Type B pancreatic cell (in vitro differentiated cells): ENCODE results near the gene TRIM4. TPM values are rescaled to one million over a fixed set of nuclear protein-coding genes. Genes with fewer than 3 reads are reported as not detected.
"Not testable (repeated sequence)": the region's sequence is repeated elsewhere in the genome, so short reads cannot be mapped to it uniquely, and the experiment has no call there.

Experiments used
- DNase-seq: peaks from one replicate; pipeline ENCODE4 v3.0.0; 2021; ENCODE audit warnings: mixed read lengths; ENCODE audit not compliant: unreplicated experiment; ENCODE audit errors: extremely low spot score
- H3K27ac Mint-ChIP-seq: 2 replicates; pipeline ENCODE4 v1.8.0; 2021; ENCODE audit warnings: mild to moderate bottlenecking, mixed read lengths
- H3K27me3 Mint-ChIP-seq: 2 replicates; pipeline ENCODE4 v1.8.0; 2021; ENCODE audit warnings: mixed read lengths
- H3K36me3 Mint-ChIP-seq: 2 replicates; pipeline ENCODE4 v1.8.0; 2021; ENCODE audit warnings: mixed read lengths
- H3K4me1 Mint-ChIP-seq: one replicate; pipeline ENCODE4 v1.8.0; 2021; ENCODE audit warnings: mixed read lengths; ENCODE audit not compliant: unreplicated experiment
- H3K4me3 Mint-ChIP-seq: 2 replicates; pipeline ENCODE4 v1.8.0; 2021; ENCODE audit warnings: mild to moderate bottlenecking, mixed read lengths
- H3K9me3 Mint-ChIP-seq: 2 replicates; pipeline ENCODE4 v1.8.0; 2021; ENCODE audit warnings: mixed read lengths
- CTCF ChIP-seq: fragments of 200-600 bp; sonication (generic); conservative IDR thresholded peaks from 2 replicates; pipeline ENCODE4 v1.5.0; 2021; ENCODE audit warnings: antibody characterized with exemption, mild to moderate bottlenecking
- long read RNA-seq: library from polyadenylated mRNA; unstranded; transcript quantifications from one replicate; pipeline ENCODE4 v2.0.0, GENCODE V29; 2020
- total RNA-seq: library from RNA; stranded (reverse); gene quantifications from 2 replicates; pipeline ENCODE4 v1.2.1, GENCODE V29; 2021; ENCODE audit warnings: low replicate concordance

Gene TRIM4
- total RNA-seq: 13.0 and 15.8 TPM in 2 replicates
- long read RNA-seq, transcript TRIM4-201 (6 exons, 3,374 nt): major isoform, 9 of 15 reads
- long read RNA-seq, partial matches to known transcripts: 0 of 15 reads
- long read RNA-seq, other reads (novel, unspliced or antisense): 5 of 15 reads

GRCh38 chr7:99918959-99919813 lies at the start of gene TRIM4:
Gene TRIM4 (minus strand): TSS chr7:99919530. CDS start chr7:99919401, 129 bp downstream.
- peaks cover 3% of the 10 kb centered on the region for H3K27me3 Mint-ChIP-seq
- H3K36me3 Mint-ChIP-seq: peaks cover 6% of the 10 kb centered on the region
- H3K4me1 Mint-ChIP-seq: peaks cover 14% of the 10 kb centered on the region
- peak within 1 kb of the TSS; percentile 77 for H3K27ac Mint-ChIP-seq
- peak within 1 kb of the TSS; percentile 92 for H3K4me3 Mint-ChIP-seq
- no peaks in the 10 kb centered on the region for H3K9me3 Mint-ChIP-seq
- peak; percentile 73 for DNase-seq
- peak; percentile 30 for TF ChIP-seq CTCF

GRCh38 chr7:99958564-99959227 lies 39.4 kb upstream of the TRIM4 start:
- Mint-ChIP-seq H3K27me3 (peaks cover 79% of the 10 kb centered on the region), H3K4me1 (no peaks in the 10 kb centered on the region), H3K27ac (no peak overlapping the region), H3K36me3 (no peaks in the 10 kb centered on the region), H3K4me3 (no peak overlapping the region), H3K9me3 (no peaks in the 10 kb centered on the region)
- DNase-seq: no peak
- no peak for TF ChIP-seq CTCF

GRCh38 chr7:99955247-99955646 lies 35.9 kb upstream of the TRIM4 start:
- Mint-ChIP-seq H3K9me3 (no peaks in the 10 kb centered on the region), H3K27ac (no peak overlapping the region), H3K36me3 (no peaks in the 10 kb centered on the region), H3K4me3 (no peak overlapping the region), H3K4me1 (no peaks in the 10 kb centered on the region), H3K27me3 (peaks cover 50% of the 10 kb centered on the region)
- DNase-seq: no peak
- no peak for TF ChIP-seq CTCF

- H3K4me3 Mint-ChIP-seq, H3K9me3 Mint-ChIP-seq, H3K36me3 Mint-ChIP-seq, DNase-seq, H3K27ac Mint-ChIP-seq, H3K4me1 Mint-ChIP-seq: not testable (repeated sequence)
- peaks cover 44% of the 10 kb centered on the region for H3K27me3 Mint-ChIP-seq
These were observed 35.3 kb upstream of the TRIM4 start for GRCh38 chr7:99954643-99955042.

GRCh38 chr7:99953649-99954048 lies 34.3 kb upstream of the TRIM4 start:
- Mint-ChIP-seq H3K27ac (no peak overlapping the region), H3K9me3 (no peaks in the 10 kb centered on the region), H3K4me3 (no peak overlapping the region), H3K27me3 (peaks cover 34% of the 10 kb centered on the region), H3K36me3 (no peaks in the 10 kb centered on the region), H3K4me1 (no peaks in the 10 kb centered on the region)
- no peak for TF ChIP-seq CTCF
- no peak for DNase-seq

GRCh38 chr7:99952649-99953048 lies 33.3 kb upstream of the TRIM4 start:
- H3K9me3 Mint-ChIP-seq, H3K36me3 Mint-ChIP-seq: not testable (repeated sequence)

GRCh38 chr7:99950819-99951218 lies 31.5 kb upstream of the TRIM4 start:
- H3K36me3 Mint-ChIP-seq, H3K4me1 Mint-ChIP-seq, H3K27ac Mint-ChIP-seq, H3K9me3 Mint-ChIP-seq, DNase-seq, H3K4me3 Mint-ChIP-seq: not testable (repeated sequence)
- H3K27me3 Mint-ChIP-seq: peaks cover 16% of the 10 kb centered on the region

More at GRCh38 chr7:99952649-99953048, 33.3 kb upstream of the TRIM4 start:
- H3K4me3 Mint-ChIP-seq, H3K27ac Mint-ChIP-seq, H3K4me1 Mint-ChIP-seq, DNase-seq: not testable (repeated sequence)
- peaks cover 30% of the 10 kb centered on the region for H3K27me3 Mint-ChIP-seq
